ENCODE data around the gene ZNF540.

GRCh38 chr19:37583340-37583739 is 11.3 kb upstream of the ZNF540 start:
- TF ChIP-seq, protein P1, sequence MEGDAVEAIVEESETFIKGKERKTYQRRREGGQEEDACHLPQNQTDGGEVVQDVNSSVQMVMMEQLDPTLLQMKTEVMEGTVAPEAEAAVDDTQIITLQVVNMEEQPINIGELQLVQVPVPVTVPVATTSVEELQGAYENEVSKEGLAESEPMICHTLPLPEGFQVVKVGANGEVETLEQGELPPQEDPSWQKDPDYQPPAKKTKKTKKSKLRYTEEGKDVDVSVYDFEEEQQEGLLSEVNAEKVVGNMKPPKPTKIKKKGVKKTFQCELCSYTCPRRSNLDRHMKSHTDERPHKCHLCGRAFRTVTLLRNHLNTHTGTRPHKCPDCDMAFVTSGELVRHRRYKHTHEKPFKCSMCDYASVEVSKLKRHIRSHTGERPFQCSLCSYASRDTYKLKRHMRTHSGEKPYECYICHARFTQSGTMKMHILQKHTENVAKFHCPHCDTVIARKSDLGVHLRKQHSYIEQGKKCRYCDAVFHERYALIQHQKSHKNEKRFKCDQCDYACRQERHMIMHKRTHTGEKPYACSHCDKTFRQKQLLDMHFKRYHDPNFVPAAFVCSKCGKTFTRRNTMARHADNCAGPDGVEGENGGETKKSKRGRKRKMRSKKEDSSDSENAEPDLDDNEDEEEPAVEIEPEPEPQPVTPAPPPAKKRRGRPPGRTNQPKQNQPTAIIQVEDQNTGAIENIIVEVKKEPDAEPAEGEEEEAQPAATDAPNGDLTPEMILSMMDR (conservative IDR thresholded peaks at IDR 0.05; ENCODE audit: low read depth in 2 of 2), result peak; percentile 55 to 63
- no peak for TF ChIP-seq EZH2phosphoT487 (IDR thresholded peaks at IDR 0.05; ENCODE audit: unreplicated experiment)
